Measurements from ENCODE around the gene MYLK. TPM values are rescaled to one million over a fixed set of nuclear protein-coding genes. Genes with fewer than 3 reads are reported as not detected.

MYLK gene
- total RNA-seq, 1 donor from 2014 or later, result 81.4 TPM

- no peak overlapping the region for H3K4me3 ChIP-seq (ENCODE audit: low read depth, low read length)
- DNase-seq (ENCODE audit: low read depth), result no peak
- TF ChIP-seq CTCF (conservative IDR thresholded peaks at IDR 0.05; ENCODE audit: low read depth, low read length), result no peak
Observed at GRCh38 chr3:123693584-123694190, 190.4 kb downstream of the MYLK start.

- no peak for TF ChIP-seq CTCF (conservative IDR thresholded peaks at IDR 0.05; ENCODE audit: low read depth, low read length)
Observed at GRCh38 chr3:123692671-123693070, 191.5 kb downstream of the MYLK start.

GRCh38 chr3:123692041-123692440 lies 192.1 kb downstream of the MYLK start:
- DNase-seq (ENCODE audit: low read depth), result no peak
- TF ChIP-seq CTCF (conservative IDR thresholded peaks at IDR 0.05; ENCODE audit: low read depth, low read length), result no peak
- H3K4me3 ChIP-seq (ENCODE audit: low read depth, low read length), result no peak overlapping the region

More at GRCh38 chr3:123692671-123693070, 191.5 kb downstream of the MYLK start:
- H3K4me3 ChIP-seq (ENCODE audit: low read depth, low read length), result no peak overlapping the region
- no peak for DNase-seq (ENCODE audit: low read depth)

GRCh38 chr3:123689831-123690230 lies 194.3 kb downstream of the MYLK start:
- no peak for DNase-seq (ENCODE audit: low read depth)
- no peak for TF ChIP-seq CTCF (conservative IDR thresholded peaks at IDR 0.05; ENCODE audit: low read depth, low read length)
- no peak overlapping the region for H3K4me3 ChIP-seq (ENCODE audit: low read depth, low read length)

- peak; percentile 72 for DNase-seq (ENCODE audit: low read depth)
- TF ChIP-seq CTCF (conservative IDR thresholded peaks at IDR 0.05; ENCODE audit: low read depth, low read length), result no peak
- no peak overlapping the region for H3K4me3 ChIP-seq (ENCODE audit: low read depth, low read length)
Observed at GRCh38 chr3:123688241-123688747, 195.8 kb downstream of the MYLK start.

GRCh38 chr3:123687286-123687685 lies 196.8 kb downstream of the MYLK start:
- TF ChIP-seq CTCF (conservative IDR thresholded peaks at IDR 0.05; ENCODE audit: low read depth, low read length), result no peak
- H3K4me3 ChIP-seq (ENCODE audit: low read depth, low read length), result no peak overlapping the region
- no peak for DNase-seq (ENCODE audit: low read depth)

- H3K4me3 ChIP-seq (ENCODE audit: low read depth, low read length), result no peak overlapping the region
- no peak for TF ChIP-seq CTCF (conservative IDR thresholded peaks at IDR 0.05; ENCODE audit: low read depth, low read length)
- no peak for DNase-seq (ENCODE audit: low read depth)
Observed at GRCh38 chr3:123686251-123686650, 197.9 kb downstream of the MYLK start.
